HG03175 (cell line): ENCODE data around the gene CTNND1.

Experiments
- ATAC-seq: cut with Tn5 transposase; IDR thresholded peaks from one replicate; pipeline ENCODE4 v1.9.1; 2021; ENCODE audit warnings: mild to moderate bottlenecking, moderate library complexity; ENCODE audit not compliant: unreplicated experiment

The CTNND1 gene

GRCh38 chr11:57842873-57843272, 81.3 kb downstream of the CTNND1 start:
- no peak for ATAC-seq

- no peak for ATAC-seq
Observed at GRCh38 chr11:57867966-57868365, 106.4 kb downstream of the CTNND1 start.

- no peak for ATAC-seq
Observed at GRCh38 chr11:57868491-57868890, 106.9 kb downstream of the CTNND1 start.
